ENCODE data around the gene TMEM260.
"Not testable (repeated sequence)": the region's sequence is repeated elsewhere in the genome, so short reads cannot be mapped to it uniquely, and the experiment has no call there.

TMEM260 gene

DNA sequence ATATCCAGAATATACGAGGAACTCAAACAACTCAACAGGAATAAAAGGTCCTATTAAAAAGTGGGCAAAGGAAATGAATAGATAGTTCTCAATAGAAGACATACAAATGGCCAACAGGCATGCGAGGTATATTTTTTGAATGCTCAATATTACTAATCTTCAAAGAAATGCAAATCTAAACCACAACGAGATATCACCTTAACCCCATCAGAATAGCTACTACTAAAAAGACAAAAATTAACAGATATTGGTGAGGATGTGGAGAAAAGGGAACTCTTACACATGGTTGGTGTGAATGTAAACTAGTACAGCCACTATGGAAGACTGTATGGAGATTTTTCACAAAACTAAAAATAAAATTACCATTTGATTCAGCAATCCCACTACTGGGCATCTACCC, 99.2 kb downstream of the TMEM260 start:
- no peak for DNase-seq

DNA sequence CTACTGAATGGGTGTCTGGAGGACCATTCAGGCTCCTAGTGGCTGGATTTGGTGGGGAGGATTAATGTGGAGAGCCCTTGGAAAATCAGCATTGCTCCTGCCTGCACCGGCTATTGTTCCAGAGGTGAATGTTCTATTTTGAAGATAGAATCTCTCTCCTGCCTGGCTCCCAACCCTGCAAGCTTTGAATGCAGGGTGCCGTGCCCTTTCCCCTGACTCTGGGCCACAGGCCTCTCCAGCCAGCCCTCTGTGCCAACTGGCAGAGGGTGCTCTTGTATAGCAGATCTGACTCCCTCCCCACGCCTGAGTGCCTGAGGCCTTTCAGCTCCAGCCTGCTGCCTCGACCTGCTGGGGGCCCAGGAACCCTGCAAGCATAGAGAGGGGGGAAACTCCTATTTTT, 106.8 kb downstream of the TMEM260 start:
- no peak for DNase-seq

DNA sequence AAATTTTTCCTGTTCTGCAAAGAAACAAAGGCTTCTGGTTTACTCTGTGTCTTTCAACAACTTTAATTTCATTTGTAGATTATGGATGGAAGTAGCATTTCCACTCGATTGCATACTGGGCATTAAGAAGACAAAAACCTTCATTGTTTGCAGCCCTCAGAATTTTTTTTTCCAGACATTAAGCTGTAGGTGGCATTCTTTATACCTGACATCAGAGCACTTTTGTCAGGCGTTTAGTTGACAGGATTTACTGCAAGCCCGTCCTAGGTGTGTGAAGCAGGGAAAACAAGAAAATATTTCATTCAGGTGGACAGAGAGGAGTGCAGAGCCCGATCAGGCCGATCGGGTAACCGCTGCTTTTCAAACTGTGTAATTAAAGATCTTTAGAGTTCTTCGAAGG, 107.5 kb downstream of the TMEM260 start:
- DNase-seq: no peak

DNA sequence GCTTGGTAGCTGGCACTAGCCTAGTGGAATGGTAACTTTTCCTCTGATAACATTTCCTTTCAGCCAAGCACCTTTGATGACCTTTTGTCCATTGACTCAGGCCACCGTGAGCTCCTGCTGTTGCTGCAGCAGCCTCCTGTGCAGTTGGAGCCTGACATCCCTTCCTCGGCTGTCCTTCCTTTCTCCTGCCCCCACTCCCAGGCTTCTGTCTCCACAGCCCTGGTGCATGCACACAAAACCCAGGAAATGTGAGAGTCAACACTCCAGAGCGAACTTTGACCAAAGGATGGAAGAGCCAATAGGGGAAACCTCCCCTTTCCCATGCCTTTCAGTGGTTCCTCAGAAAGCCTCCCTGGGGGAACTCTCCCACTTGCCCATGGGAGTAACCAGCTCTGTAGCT, 115.0 kb downstream of the TMEM260 start:
- no peak for DNase-seq

DNA sequence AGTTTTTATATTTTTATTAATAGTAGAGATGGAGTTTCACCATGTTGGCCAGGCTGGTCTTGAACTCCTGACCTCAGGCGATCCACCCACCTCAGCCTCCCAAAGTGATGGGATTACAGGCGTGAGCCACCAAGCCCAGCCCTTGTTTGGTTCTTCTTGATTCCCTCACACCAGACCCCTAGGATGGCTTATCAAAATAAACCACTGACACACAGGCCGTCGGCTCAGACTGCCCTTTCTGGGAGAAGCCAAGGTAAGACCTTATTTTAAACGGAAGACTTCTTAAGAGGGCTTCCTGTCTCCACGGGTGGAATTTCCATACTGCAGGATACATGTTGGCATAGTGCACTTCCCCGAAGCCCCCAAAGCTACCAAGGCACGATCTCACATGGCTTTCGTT, 115.6 kb downstream of the TMEM260 start:
- not testable (repeated sequence) for DNase-seq

Measured in femur (tissue), 1 donor.